Stimulated activated CD8-positive, alpha-beta memory T cell treated with anti-CD3 and anti-CD28 coated beads, Interleukin-4, amount 100 ng/mL, for 48 hours (primary cell): ENCODE results near the gene GHR.
"Not testable (repeated sequence)": the region's sequence is repeated elsewhere in the genome, so short reads cannot be mapped to it uniquely, and the experiment has no call there.

ENCODE experiments used
- DNase-seq: peaks from one replicate; pipeline ENCODE4 v3.0.0-alpha.2; 2020

Gene GHR

DNA sequence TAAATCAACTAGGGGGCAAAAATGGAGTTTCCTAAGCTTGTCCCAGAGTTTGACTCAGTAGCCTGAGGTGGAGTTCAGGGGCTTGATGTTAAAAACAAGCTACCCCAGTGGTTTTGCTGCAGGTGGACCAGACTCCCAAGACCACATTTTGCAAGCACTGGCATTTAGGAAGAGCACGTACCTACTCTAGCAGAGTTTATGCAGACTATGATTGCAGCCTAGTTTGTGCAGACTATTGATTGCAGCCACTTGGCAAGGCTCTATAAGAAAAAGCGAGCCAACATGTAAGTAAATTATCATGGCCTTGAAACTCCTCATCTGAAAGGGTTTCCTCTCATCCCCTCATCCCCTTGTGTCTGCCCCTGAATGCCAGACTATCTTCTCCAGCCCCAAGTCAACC, 231.4 kb downstream of the GHR start:
- DNase-seq: no peak

DNA sequence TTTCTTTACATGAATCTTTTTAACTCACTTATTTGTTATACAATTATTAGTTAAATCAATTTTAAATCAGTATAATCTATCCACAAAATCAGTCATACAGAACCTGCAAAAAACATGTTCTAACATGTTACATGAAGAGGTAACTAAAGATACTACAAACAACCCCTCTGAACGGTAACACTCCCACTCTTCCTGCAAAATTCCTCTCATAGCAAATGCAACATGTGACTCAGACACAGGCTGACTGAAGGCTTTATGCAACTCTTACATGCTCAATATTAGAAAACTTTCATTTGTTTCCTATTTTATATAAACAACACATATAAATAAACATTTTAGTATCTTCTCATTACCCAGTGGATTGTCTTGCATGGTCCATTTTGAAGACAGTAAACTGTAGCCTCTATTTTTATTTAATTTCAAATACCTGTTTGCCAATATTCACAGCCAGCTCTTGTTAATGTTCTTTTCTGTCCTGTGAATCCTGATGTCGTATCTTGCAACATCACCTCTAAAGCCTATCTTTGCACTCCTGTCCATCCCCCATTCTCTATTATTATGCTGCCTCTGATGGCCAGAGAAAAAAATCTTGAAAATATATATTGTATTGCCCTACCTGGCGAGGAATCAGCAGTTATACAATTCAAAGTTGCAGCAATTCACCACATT, 232.9 kb downstream of the GHR start:
- DNase-seq: no peak

DNA sequence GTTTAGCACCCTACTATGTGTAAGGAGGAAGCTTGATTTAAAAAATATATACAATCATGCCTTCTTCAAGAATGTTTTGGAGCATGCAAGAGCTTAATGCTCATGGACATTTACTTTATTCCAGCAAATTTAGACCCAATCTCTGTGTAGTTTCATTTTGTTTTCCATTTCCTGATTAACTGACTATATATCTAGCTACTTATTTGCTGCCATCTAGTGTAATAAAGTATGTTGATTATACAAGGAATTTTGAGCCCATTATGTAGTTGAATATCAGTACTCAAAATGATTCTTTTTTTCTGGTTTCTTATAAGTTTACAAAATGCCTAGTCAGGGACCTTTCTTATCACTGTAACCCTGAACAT, 233.4 kb downstream of the GHR start:
- no peak for DNase-seq

DNA sequence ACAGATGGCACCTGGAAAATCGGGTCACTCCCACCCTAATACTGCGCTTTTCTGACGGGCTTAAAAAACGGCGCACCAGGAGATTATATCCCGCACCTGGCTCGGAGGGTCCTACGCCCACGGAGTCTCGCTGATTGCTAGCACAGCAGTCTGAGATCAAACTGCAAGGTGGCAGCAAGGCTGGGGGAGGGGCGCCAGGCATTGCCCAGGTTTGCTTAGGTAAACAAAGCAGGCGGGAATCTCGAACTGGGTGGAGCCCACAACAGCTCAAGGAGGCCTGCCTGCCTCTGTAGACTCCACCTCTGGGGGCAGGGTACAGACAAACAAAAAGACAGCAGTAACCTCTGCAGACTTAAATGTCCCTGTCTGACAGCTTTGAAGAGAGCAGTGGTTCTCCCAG, 236.6 kb downstream of the GHR start:
- not testable (repeated sequence) for DNase-seq

DNA sequence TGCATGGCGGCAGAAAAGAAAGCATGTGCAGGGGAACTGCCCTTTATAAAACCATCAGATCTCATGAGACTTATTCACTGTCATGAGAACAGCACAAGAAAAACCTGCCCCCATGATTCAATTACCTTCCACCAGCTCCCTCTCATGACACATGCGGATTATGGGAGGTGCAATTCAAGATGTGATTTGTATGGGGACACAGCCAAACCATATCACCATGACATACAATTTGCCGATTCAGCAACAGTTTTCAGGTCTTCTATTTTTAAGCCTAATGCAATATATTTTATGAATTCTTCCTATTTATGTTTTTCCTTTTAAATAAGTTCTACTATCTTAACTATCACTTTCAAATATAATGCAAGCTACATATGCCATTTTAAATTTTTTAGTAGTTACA, 242.6 kb downstream of the GHR start:
- DNase-seq: no peak

DNA sequence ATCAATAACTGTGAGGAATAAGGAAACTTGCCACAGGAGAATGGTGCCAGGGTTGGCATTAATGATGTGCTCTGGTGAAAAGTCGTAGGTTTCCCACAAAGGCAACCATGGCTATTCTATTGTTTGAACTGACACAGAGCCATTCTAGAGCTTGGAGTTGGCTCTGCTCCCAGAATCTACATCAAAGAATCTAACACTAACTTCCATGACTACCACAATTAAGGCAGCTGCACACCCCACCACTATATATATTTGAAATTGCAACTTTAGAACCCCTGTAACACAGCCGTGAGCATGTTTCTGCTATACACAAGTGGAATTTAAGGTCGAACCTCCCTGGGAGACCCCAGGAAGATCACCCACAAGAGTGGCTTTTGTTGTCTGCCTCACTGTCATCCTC, 243.6 kb downstream of the GHR start:
- no peak for DNase-seq

DNA sequence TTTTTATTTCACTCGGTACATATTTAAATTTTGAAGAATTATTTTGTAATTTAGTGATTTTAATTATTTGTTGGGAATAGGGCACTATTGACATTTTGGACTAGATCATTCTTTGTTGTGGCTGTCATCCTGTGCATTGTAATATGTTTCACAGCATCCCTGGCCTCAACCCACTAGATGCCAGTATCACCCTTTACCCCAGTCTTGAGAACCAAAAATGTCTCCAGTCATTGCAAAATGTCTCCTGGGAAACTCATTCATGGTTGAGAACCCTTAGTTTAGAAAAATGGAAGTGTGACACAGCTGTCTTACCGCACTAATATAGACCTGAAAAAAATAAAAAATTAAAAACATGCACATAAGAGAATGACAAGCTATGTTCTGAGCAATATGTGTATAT, 245.0 kb downstream of the GHR start:
- no peak for DNase-seq

DNA sequence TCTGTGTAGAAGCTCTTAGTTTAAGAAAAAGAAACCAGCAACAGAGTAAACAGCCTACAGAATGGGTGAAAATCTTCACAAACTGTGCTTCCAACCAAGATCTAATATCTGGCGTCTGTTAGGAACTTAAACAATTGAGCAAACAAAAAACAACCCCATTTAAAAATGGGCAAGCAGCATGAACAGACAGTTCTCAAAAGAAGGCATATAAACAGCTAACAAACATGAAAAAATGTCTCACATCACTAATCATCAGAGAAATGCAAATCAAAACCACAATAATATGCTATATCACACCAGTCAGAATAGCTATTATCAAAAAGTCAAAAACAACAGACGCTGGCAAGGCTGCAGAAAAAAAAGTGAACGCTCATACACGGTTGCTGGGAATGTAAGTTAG, 249.7 kb downstream of the GHR start:
- no peak for DNase-seq

DNA sequence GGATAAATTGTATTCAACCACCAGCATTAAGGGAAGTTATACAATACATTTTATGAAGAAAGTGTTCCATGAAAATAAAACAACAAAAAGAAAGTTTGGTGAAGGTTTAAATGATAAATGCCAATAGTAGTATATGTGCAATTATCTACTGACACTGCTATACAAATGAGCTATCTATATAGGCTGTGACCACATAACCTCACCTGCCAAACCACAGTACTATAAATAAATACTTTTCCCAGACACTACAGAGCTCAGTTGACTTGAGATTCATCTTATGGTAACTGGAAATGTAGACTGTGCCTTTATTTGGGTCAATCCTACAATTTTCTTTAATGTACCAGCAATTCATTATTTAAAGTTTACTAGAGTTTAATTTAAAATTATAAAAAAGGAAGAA, 252.4 kb downstream of the GHR start:
- DNase-seq: no peak

DNA sequence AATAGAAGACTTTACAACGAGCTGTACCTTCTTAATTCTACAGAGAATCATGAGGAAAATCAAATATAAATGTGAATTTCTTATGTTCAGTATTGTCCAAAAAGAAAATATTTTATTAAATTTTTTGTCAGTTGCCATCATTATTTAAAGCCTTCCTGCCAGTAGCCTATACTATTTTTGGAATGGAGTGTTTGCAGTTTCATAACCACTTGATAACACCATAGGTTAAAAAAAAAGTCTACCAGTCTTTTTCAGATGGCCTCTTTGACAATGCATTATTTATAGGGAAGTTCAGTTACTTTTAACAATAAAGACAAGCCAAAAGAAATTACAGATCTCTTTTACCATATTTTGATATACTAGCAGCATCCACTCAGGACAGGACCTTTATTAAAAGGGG, 253.1 kb downstream of the GHR start:
- DNase-seq: no peak

DNA sequence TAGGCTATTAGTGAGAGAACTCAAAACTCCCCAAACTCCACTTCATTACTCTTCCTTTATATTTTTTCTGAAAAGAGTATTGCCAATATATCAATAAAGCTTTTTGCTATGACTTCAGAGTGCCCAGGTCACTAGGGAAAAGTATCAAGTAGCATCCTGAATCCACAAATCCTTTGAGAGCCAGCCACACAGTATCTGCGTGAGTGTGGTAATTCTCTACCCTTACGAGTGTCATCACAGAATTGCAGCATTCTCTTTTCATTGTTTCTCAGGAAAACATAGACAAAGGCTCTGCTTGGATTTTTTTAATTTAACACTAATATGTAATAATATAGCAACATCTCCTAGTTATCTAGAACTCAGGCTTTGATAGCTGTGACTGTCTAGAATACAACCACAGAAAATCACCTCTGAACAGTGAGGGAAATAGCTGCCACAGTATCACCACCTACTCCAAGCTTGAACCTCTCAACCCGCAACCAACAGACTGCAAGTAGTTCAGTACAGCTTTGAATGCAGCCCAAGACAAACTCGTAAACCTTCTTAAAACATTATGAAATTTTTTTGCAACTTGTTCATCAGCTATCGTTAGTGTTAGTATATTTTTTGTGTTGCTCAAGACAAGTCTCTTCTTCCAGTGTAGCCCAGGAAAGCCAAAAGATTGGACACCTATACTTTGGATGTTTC, 254.1 kb downstream of the GHR start:
- no peak for DNase-seq

DNA sequence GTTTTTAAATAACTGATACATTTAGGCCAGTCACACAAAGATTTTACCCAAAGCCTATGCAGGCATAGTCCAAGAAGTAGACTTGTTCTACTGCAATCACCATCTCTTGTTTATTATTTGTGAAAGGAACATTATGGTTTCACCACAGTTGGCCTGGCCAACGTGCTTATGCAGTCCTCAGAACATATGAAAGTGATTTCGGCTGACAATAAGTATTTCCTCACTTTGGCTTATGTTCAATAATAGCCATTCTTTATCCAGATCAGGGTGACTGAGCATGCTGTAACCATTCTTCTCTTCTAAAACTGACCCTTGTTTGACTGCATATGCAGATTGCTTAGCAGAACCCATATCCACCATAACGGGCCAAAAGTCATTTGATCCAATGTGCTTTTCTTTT, 256.8 kb downstream of the GHR start:
- DNase-seq: no peak

DNA sequence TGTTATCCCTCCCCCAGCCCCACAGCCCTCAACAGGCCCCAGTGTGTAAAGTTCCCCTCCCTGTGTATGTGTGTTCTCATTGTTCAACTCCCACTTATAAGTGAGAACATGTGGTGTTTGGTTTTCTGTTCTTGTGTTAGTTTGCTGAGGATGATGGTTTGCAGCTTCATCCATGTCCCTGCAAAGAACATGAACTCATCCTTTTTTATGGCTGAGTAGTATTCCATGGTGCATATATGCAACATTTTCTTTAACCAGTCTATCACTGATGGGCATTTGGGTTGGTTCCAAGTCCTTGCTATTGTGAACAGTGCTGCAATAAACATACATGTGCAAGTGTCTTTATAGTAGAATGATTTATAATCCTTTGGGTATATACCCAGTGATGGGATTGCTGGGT, 261.8 kb downstream of the GHR start:
- not testable (repeated sequence) for DNase-seq

DNA sequence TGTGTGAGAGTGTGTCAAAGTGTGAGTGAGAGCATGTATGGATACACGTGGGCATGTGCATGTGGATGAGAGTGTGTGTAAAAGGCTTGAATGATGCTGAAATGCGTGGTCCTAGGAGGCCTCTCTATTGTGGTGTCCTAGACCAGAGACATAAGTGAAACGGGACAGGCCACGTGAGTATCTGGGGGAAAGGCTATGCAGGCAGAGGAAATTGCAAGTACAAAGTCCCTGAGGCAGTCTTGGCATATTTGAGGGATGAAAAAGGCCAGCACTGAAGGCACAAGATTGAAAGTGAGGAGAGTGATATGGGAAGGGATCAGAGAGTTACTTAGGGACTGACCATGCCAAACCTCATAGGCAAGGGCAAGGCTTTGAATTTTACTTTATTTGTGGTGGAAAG, 266.2 kb downstream of the GHR start:
- no peak for DNase-seq

DNA sequence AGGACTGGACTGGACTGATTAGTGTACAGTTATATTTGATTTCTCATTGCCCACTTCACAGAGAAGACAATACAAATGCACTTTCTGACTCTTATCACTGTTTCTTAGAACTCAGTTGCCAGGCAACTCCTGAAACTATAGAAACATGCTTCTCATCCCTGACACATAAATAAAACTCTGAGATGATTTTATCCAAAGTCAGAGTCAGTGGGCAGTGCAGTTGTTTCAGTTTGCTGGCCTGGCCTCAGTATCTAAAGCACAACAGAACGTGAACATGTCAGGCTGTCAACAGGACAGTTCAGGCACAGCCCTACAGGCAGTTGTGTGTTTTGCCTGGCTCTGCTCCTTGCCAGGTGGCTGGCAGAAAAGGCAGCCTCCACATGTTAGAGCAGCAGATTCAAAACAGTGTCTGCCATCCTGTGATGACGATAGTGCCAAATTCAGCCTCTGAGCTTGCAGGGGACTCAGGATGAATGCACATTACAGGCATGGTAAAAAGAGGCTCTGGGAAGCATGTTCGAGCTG, 268.2 kb downstream of the GHR start:
- no peak for DNase-seq

DNA sequence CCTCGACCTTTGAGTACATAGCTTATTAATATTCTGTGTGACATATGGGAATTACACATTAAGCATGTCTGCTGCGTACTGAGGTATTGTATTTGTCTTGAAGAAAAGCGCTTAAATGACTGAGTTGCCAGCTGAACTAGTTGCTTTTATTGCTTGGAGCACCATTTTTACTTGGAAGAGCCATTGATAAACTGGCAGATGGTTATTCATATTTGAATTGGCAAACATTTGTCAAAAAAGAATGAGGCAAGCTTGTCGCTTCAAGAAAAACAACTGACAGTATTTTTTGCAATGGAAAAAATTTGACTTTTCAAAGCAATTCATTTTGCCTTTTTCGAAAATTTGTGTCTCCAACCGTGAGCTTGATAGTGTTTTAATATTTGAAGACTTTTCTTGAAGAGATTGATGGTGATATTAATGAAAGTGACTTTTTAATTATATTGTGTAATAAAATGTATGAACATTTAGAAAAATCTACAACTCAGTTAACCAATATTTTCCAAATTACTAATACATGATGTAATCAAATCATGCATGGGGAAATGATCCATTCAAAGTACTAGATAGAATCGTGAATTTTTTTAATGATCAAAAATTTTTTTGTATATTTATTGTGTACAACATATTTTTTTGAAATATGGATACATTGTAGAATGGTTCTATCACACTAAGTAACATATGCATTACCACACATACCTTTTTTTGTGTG, 278.3 kb downstream of the GHR start:
- DNase-seq: no peak

DNA sequence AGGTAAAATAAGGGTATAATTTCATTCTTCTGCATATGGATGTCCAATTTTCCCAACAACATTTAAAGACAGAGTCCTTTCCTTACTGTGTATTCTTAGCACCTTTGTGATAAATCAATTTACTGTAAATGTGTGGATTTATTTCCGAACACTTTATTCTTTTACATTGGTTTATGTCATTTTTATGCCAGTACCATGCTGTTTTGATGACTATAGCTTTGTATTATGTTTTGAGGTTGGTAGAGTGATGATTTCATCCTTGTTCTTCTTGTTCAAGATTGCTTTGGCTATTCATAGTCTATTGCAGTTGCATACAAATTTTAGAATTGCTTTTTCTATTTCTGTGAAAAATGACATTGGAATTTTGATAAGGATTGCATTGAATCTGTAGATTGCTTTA, 280.0 kb downstream of the GHR start:
- DNase-seq: no peak

DNA sequence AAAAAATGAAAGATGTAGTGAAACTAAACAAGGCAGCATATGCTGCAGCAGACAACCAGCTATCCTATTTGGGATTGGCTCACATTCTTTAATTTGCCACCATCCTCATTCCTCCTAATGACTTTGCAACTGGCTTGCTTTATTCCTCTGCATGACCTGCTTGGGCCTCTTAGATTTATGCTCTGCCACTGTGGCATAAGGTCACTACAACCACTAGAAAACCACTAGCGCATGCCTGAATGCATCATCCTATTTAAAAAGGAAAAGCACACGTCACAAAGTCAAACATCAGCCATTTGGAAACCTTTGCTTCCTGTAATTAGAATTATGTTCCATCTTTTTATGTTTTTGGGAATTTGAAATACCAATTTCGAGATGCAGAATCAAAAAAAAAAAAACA, 292.5 kb downstream of the GHR start:
- no peak for DNase-seq

DNA sequence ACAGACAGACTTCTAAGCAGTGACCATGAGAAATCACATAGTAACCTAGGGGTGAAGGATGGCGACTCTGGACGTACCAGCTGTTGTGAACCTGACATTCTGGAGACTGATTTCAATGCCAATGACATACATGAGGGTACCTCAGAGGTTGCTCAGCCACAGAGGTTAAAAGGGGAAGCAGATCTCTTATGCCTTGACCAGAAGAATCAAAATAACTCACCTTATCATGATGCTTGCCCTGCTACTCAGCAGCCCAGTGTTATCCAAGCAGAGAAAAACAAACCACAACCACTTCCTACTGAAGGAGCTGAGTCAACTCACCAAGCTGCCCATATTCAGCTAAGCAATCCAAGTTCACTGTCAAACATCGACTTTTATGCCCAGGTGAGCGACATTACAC, 295.4 kb downstream of the GHR start:
- no peak for DNase-seq

DNA sequence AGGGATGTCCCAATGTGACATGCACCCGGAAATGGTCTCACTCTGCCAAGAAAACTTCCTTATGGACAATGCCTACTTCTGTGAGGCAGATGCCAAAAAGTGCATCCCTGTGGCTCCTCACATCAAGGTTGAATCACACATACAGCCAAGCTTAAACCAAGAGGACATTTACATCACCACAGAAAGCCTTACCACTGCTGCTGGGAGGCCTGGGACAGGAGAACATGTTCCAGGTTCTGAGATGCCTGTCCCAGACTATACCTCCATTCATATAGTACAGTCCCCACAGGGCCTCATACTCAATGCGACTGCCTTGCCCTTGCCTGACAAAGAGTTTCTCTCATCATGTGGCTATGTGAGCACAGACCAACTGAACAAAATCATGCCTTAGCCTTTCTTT, 295.8 kb downstream of the GHR start:
- no peak for DNase-seq

DNA sequence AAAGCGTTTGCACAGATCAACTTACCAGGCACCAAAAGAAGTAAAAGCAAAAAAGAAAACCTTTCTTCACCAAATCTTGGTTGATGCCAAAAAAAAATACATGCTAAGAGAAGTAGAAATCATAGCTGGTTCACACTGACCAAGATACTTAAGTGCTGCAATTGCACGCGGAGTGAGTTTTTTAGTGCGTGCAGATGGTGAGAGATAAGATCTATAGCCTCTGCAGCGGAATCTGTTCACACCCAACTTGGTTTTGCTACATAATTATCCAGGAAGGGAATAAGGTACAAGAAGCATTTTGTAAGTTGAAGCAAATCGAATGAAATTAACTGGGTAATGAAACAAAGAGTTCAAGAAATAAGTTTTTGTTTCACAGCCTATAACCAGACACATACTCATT, 297.0 kb downstream of the GHR start:
- DNase-seq: no peak

DNA sequence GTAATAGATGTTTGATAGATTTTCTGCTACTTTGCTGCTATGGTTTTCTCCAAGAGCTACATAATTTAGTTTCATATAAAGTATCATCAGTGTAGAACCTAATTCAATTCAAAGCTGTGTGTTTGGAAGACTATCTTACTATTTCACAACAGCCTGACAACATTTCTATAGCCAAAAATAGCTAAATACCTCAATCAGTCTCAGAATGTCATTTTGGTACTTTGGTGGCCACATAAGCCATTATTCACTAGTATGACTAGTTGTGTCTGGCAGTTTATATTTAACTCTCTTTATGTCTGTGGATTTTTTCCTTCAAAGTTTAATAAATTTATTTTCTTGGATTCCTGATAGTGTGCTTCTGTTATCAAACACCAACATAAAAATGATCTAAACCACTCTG, 298.2 kb downstream of the GHR start:
- DNase-seq: no peak

DNA sequence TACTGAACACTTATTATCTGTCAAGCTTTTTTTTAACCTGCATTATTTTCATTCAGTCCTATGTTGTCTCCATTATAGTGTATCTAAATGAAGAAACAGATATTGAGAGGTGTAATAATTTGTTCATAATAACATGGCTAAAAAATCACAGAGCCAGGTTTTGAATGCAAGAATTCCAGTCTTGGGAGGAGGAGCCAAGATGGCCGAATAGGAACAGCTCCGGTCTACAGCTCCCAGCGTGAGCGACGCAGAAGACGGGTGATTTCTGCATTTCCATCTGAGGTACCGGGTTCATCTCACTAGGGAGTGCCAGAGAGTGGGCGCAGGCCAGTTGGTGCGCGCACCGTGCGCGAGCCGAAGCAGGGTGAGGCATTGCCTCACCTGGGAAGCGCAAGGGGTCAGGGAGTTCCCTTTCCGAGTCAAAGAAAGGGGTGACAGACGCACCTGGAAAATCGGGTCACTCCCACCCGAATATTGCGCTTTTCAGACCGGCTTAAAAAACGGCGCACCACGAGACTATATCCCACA, 311.4 kb downstream of the GHR start:
- not testable (repeated sequence) for DNase-seq

DNA sequence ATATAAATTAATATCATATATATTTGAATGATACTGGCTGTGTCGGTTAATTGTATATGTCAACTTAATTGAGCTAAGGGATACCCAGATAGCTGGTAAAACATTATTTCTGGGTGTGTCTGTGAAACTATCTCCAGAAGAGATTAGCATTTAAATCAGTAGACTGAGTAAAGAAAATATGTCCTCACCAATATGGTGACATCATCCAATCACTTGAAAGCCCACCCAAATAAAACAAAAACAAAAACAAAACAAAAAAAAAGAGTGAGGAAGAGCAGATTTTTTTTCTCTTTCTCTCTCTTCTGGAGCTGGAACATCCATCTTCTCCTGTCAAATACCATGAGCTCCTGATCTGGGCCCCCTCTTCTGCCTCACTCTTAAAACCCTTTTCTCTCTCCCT, 317.7 kb downstream of the GHR start:
- DNase-seq: no peak
